ENCODE data around the gene FAM163B. TPM values are rescaled to one million over a fixed set of nuclear protein-coding genes. Genes with fewer than 3 reads are reported as not detected.

FAM163B gene
- total and polyA plus RNA-seq, 4 donors, result 2.1 to 4.0 (median 3.4) TPM

GRCh38 chr9:133537257-133537656, 71.9 kb downstream of the FAM163B start:
- Histone ChIP-seq H3K27me3 (ENCODE audit: control insufficient read depth in 4 of 4, insufficient read depth in 4 of 4, low read length in 3 of 4) (no peaks in the 10 kb centered on the region), H3K4me1 (ENCODE audit: control insufficient read depth in 4 of 4, insufficient read depth in 4 of 4, low read length in 3 of 4) (peaks cover 7 to 47% (median 20%) of the 10 kb centered on the region in 4 donors)
- 93% methylated on average over 16 of the region's 16 CpGs for WGBS

DNA sequence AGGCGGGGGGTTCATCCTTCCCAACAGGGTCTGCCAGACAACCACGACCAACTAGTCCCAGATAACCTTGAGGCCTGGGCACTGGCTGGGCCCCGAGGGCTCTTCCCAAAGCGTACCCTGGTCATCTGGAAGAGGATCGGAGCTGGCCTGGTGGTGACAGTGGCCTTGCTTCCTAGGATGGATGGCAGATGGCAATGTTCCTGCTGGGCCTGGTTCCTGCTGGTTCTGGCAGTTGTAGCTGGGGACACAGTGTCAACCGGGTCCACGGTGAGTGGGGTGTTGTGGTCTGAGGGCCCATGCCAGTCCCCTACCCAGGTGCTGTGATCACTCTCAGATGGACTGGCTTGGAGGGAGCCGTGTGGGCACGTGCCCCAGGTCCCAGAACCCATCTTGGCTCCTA, 72.7 kb downstream of the FAM163B start:
- H3K27me3 ChIP-seq (ENCODE audit: control insufficient read depth in 4 of 4, insufficient read depth in 4 of 4, low read length in 3 of 4), result no peaks in the 10 kb centered on the region
- no peak overlapping the region for H3K4me3 ChIP-seq (ENCODE audit: low read depth in 1 of 3, low read length in 3 of 3)
- TF ChIP-seq JUND (IDR thresholded peaks at IDR 0.05), result no peak
- no peak for TF ChIP-seq FOXA2 (IDR thresholded peaks at IDR 0.05)
- TF ChIP-seq ATF3 (IDR thresholded peaks at IDR 0.05), result no peak
- no peak for TF ChIP-seq FOXA1 (IDR thresholded peaks at IDR 0.05)
- TF ChIP-seq TAF1 (conservative IDR thresholded peaks at IDR 0.05), result no peak
- TF ChIP-seq NR2F2 (IDR thresholded peaks at IDR 0.05), result no peak
- no peak for TF ChIP-seq GABPA (IDR thresholded peaks at IDR 0.05 in 1 of 2, conservative IDR thresholded peaks at IDR 0.05 in 1 of 2)
- TF ChIP-seq, protein P1, sequence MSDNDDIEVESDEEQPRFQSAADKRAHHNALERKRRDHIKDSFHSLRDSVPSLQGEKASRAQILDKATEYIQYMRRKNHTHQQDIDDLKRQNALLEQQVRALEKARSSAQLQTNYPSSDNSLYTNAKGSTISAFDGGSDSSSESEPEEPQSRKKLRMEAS (IDR thresholded peaks at IDR 0.05), result no peak
- TF ChIP-seq ZBTB33 (IDR thresholded peaks at IDR 0.05), result no peak
- no peak for TF ChIP-seq EGR1 (IDR thresholded peaks at IDR 0.05; ENCODE audit: low read depth in 2 of 2)
- no peak for TF ChIP-seq HNF4A (conservative IDR thresholded peaks at IDR 0.05)
- no peak for TF ChIP-seq REST (IDR thresholded peaks at IDR 0.05)
- TF ChIP-seq HNF4G (IDR thresholded peaks at IDR 0.05), result no peak
- no peak for TF ChIP-seq RXRA (IDR thresholded peaks at IDR 0.05)
- TF ChIP-seq RAD21 (IDR thresholded peaks at IDR 0.05), result no peak
- TF ChIP-seq YY1 (IDR thresholded peaks at IDR 0.05), result no peak
- TF ChIP-seq SP1 (IDR thresholded peaks at IDR 0.05), result no peak
- TF ChIP-seq CTCF (IDR thresholded peaks at IDR 0.05; ENCODE audit: low read depth, low read length, missing input control), result no peak
- peaks cover 0 to 7% (median 0%) of the 10 kb centered on the region in 4 donors for H3K36me3 ChIP-seq (ENCODE audit: control insufficient read depth in 4 of 4, insufficient read depth in 3 of 4, low read depth in 1 of 4, low read length in 3 of 4)
- no peak for DNase-seq (ENCODE audit: low spot score)
- no peak overlapping the region for H3K9ac ChIP-seq (ENCODE audit: low read depth in 1 of 2, low read length in 2 of 2)
- WGBS, result 89% methylated on average over 9 of the region's 9 CpGs
- peaks cover 7 to 47% (median 20%) of the 10 kb centered on the region in 4 donors for H3K4me1 ChIP-seq (ENCODE audit: control insufficient read depth in 4 of 4, insufficient read depth in 4 of 4, low read length in 3 of 4)
- H3K9me3 ChIP-seq (ENCODE audit: control insufficient read depth in 4 of 4, low read length in 3 of 4), result no peaks in the 10 kb centered on the region
- no peak overlapping the region for H3K27ac ChIP-seq (ENCODE audit: low read depth in 1 of 2, low read length in 2 of 2)

More at GRCh38 chr9:133537257-133537656, 71.9 kb downstream of the FAM163B start:
- TF ChIP-seq, protein P1 (IDR thresholded peaks at IDR 0.05), result no peak
- TF ChIP-seq RXRA (IDR thresholded peaks at IDR 0.05), result no peak
- TF ChIP-seq CTCF (IDR thresholded peaks at IDR 0.05; ENCODE audit: low read depth, low read length, missing input control), result no peak
- no peak for TF ChIP-seq HNF4G (IDR thresholded peaks at IDR 0.05)
- no peak for TF ChIP-seq NR2F2 (IDR thresholded peaks at IDR 0.05)
- no peak for TF ChIP-seq GABPA (IDR thresholded peaks at IDR 0.05 in 1 of 2, conservative IDR thresholded peaks at IDR 0.05 in 1 of 2)
- TF ChIP-seq TAF1 (conservative IDR thresholded peaks at IDR 0.05), result no peak
- no peak for TF ChIP-seq EGR1 (IDR thresholded peaks at IDR 0.05; ENCODE audit: low read depth in 2 of 2)
- no peak for TF ChIP-seq YY1 (IDR thresholded peaks at IDR 0.05)
- TF ChIP-seq RAD21 (IDR thresholded peaks at IDR 0.05), result no peak
- no peak overlapping the region for H3K27ac ChIP-seq (ENCODE audit: low read depth in 1 of 2, low read length in 2 of 2)
- H3K9ac ChIP-seq (ENCODE audit: low read depth in 1 of 2, low read length in 2 of 2), result no peak overlapping the region
- H3K4me3 ChIP-seq (ENCODE audit: low read depth in 1 of 3, low read length in 3 of 3), result no peak overlapping the region
- H3K9me3 ChIP-seq (ENCODE audit: control insufficient read depth in 4 of 4, low read length in 3 of 4), result no peaks in the 10 kb centered on the region
- H3K36me3 ChIP-seq (ENCODE audit: control insufficient read depth in 4 of 4, insufficient read depth in 3 of 4, low read depth in 1 of 4, low read length in 3 of 4), result peaks cover 0 to 7% (median 0%) of the 10 kb centered on the region in 4 donors
- DNase-seq (ENCODE audit: low spot score), result no peak

Measured in liver (tissue), 9 donors.